Thymus (tissue), 11 donors: ENCODE results near the gene OR5K2. TPM values are rescaled to one million over a fixed set of nuclear protein-coding genes. Genes with fewer than 3 reads are reported as not detected.

Source experiments
- DNase-seq, 9 donors: peaks; one replicate each; pipeline ENCODE4 v3.0.0-alpha.2; 2013; ENCODE audit warnings: low spot score in 9 of 9, low read depth in 6 of 9, missing footprints in 1 of 9
- H3K27ac ChIP-seq, 2 donors: one replicate each; pipeline ENCODE4 v1.5.1; 2013; ENCODE audit warnings: control low read depth in 1 of 2, low read depth in 1 of 2, low read length in 1 of 2, mild to moderate bottlenecking in 1 of 2, moderate library complexity in 1 of 2
- H3K27me3 ChIP-seq, 2 donors: one replicate each; pipeline ENCODE4 v1.5.1; 2013; ENCODE audit warnings: low read length in 1 of 2; ENCODE audit not compliant: control insufficient read depth in 2 of 2, insufficient read depth in 1 of 2
- H3K36me3 ChIP-seq, 2 donors: one replicate each; pipeline ENCODE4 v1.5.1; 2013; ENCODE audit warnings: low read length in 1 of 2, mild to moderate bottlenecking in 1 of 2, moderate library complexity in 1 of 2; ENCODE audit not compliant: control insufficient read depth in 2 of 2, insufficient read depth in 2 of 2
- H3K4me1 ChIP-seq, 2 donors: one replicate each; pipeline ENCODE4 v1.5.1; 2013; ENCODE audit warnings: low read length in 2 of 2; ENCODE audit not compliant: control insufficient read depth in 2 of 2, insufficient read depth in 2 of 2
- H3K4me3 ChIP-seq, 2 donors: one replicate each; pipeline ENCODE4 v1.5.1; 2013; ENCODE audit warnings: low read length in 2 of 2, control low read depth in 1 of 2, mild to moderate bottlenecking in 1 of 2
- H3K9me3 ChIP-seq, 2 donors: one replicate each; pipeline ENCODE4 v1.5.1; 2013; ENCODE audit warnings: low read length in 1 of 2, mild to moderate bottlenecking in 1 of 2; ENCODE audit not compliant: control insufficient read depth in 2 of 2, insufficient read depth in 1 of 2
- WGBS: extraction: QIAGEN DNeasy Blood & Tissue Kit; methylation state at CpG from one replicate; pipeline ENCODE4 v1.1.7; 2013; 5-methylcytosine and 5-hydroxymethylcytosine counted together
- polyA plus RNA-seq: library from polyadenylated mRNA; stranded (reverse); fragments of 200-250 nt; gene quantifications from one replicate; pipeline ENCODE4 v1.2.3, GENCODE V29; 2013
- total RNA-seq: library from RNA; stranded (reverse); fragments of 120-200 nt; gene quantifications from one replicate; pipeline ENCODE4 v1.2.4, GENCODE V29; 2013
- donor health status: healthy.

OR5K2 gene
- total and polyA plus RNA-seq, 2 donors, result not detected

DNA sequence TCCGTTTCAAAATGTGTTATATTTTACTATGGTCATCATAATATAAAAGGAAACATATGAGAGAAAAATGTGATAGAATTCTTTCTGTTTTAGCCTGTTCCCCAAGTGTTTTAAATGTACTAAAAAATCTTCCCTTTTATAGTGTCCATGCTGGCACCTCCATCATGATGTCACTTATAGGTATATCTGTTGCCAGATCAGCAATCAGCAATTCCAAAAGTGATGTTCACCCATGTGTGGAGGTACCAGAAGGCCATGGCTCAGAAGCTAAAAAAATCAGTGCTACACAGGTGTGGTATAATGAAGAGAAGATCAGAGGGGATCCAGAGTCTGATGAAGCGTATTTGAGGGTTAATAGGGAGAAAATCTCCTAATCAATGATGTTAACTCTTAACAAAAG lies 33.2 kb downstream of the OR5K2 start:
- Histone ChIP-seq H3K4me3 (no peak overlapping the region), H3K36me3 (no peaks in the 10 kb centered on the region), H3K27ac (no peak overlapping the region), H3K9me3 (no peaks in the 10 kb centered on the region), H3K4me1 (no peaks in the 10 kb centered on the region), H3K27me3 (no peaks in the 10 kb centered on the region)
- WGBS, result 97% methylated on average over 2 of the region's 2 CpGs
- DNase-seq, result no peak

GRCh38 chr3:98531622-98532274 lies 34.3 kb downstream of the OR5K2 start, which contains the start of gene GPR15:
Gene GPR15 (plus strand): TSS chr3:98531978. CDS start chr3:98532034, 56 bp downstream.
- Histone ChIP-seq H3K27ac (no peak within 1 kb of the TSS), H3K27me3 (no peaks in the 10 kb centered on the region), H3K4me1 (no peaks in the 10 kb centered on the region), H3K9me3 (no peaks in the 10 kb centered on the region), H3K4me3 (no peak within 1 kb of the TSS), H3K36me3 (no peaks in the 10 kb centered on the region)
- 86% methylated on average over 7 of the region's 7 CpGs for WGBS
- DNase-seq, result no peak

DNA sequence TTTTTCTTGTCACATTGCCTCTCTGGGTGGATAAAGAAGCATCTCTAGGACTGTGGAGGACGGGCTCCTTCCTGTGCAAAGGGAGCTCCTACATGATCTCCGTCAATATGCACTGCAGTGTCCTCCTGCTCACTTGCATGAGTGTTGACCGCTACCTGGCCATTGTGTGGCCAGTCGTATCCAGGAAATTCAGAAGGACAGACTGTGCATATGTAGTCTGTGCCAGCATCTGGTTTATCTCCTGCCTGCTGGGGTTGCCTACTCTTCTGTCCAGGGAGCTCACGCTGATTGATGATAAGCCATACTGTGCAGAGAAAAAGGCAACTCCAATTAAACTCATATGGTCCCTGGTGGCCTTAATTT lies 34.8 kb downstream of the OR5K2 start:
- Histone ChIP-seq H3K27ac (no peak overlapping the region), H3K36me3 (no peaks in the 10 kb centered on the region), H3K4me3 (no peak overlapping the region), H3K4me1 (no peaks in the 10 kb centered on the region), H3K9me3 (no peaks in the 10 kb centered on the region), H3K27me3 (no peaks in the 10 kb centered on the region)
- no peak for DNase-seq
- WGBS, result 95% methylated on average over 5 of the region's 5 CpGs

- no peak overlapping the region for H3K27ac ChIP-seq
- H3K36me3 ChIP-seq, result no peaks in the 10 kb centered on the region
- no peak overlapping the region for H3K4me3 ChIP-seq
- WGBS, result 98% methylated on average over 6 of the region's 6 CpGs
- H3K27me3 ChIP-seq, result no peaks in the 10 kb centered on the region
- no peak for DNase-seq
- no peaks in the 10 kb centered on the region for H3K4me1 ChIP-seq
- H3K9me3 ChIP-seq, result no peaks in the 10 kb centered on the region
These were observed 35.5 kb downstream of the OR5K2 start for GRCh38 chr3:98532709-98533571.

DNA sequence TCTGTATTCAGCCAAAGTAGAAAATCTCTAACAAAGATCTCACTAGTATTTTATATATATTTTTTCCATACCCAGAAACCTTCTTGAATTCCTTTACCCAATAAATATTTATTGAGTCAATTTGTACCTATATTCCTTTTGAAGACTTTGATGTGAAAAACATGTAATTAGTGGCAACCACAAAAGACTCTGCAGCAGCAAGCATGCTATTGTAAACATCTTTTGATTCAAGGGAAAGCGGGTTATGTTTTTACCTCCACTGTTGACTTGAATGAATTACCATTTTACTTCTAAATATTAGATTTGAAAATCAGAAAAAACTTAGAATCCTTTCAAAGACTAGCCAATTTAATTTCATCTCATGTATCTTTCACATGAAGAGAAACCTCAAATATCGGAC lies 36.7 kb downstream of the OR5K2 start:
- Histone ChIP-seq H3K27me3 (no peaks in the 10 kb centered on the region), H3K9me3 (no peaks in the 10 kb centered on the region), H3K4me3 (no peak overlapping the region), H3K4me1 (no peaks in the 10 kb centered on the region), H3K27ac (no peak overlapping the region), H3K36me3 (no peaks in the 10 kb centered on the region)
- 98% methylated on average over 2 of the region's 2 CpGs for WGBS
- no peak for DNase-seq

- H3K4me3 ChIP-seq, result no peak overlapping the region
- H3K27me3 ChIP-seq, result no peaks in the 10 kb centered on the region
- no peaks in the 10 kb centered on the region for H3K9me3 ChIP-seq
- DNase-seq, result no peak
- H3K36me3 ChIP-seq, result no peaks in the 10 kb centered on the region
- no peak overlapping the region for H3K27ac ChIP-seq
- WGBS, result 98% methylated on average over 1 of the region's 1 CpG
- no peaks in the 10 kb centered on the region for H3K4me1 ChIP-seq
These were observed 37.3 kb downstream of the OR5K2 start for GRCh38 chr3:98534734-98535133.

DNA sequence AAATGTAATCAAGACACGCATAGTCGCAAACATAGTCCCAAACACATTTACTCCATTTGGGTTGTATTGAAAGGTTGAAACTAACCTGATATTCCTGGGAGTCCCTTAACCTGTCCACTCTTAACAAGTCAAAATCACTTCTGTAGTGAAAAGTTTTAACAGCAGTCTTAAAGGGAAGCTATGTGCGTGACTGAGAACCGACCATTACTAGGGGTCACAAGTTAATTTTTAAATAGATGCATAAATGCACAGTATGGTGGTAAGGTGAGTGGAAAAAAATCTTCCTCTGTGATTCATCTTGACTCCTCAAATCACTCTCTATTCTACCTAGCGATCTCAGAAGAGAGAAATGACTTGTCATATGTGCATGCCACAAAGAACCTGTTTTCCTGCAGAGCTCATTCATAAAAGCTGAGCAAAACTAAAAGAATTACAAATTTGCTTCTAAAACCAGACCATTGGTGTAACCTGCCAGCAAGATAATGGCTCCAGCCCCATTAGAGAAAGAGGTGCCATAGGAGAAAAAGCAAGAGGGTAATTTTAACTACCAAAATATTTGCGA lies 39.1 kb downstream of the OR5K2 start:
- no peaks in the 10 kb centered on the region for H3K4me1 ChIP-seq
- H3K36me3 ChIP-seq, result no peaks in the 10 kb centered on the region
- H3K27ac ChIP-seq, result no peak overlapping the region
- no peaks in the 10 kb centered on the region for H3K27me3 ChIP-seq
- 94% methylated on average over 6 of the region's 6 CpGs for WGBS
- no peak overlapping the region for H3K4me3 ChIP-seq
- DNase-seq, result no peak
- H3K9me3 ChIP-seq, result no peaks in the 10 kb centered on the region

GRCh38 chr3:98540346-98540745 lies 42.9 kb downstream of the OR5K2 start:
- peak in 1 of 9 donors; percentile 35 for DNase-seq
- Histone ChIP-seq H3K27me3 (no peaks in the 10 kb centered on the region), H3K4me3 (no peak overlapping the region), H3K36me3 (no peaks in the 10 kb centered on the region), H3K27ac (no peak overlapping the region), H3K4me1 (no peaks in the 10 kb centered on the region), H3K9me3 (no peaks in the 10 kb centered on the region)
- WGBS, result 78% methylated on average over 3 of the region's 3 CpGs

DNA sequence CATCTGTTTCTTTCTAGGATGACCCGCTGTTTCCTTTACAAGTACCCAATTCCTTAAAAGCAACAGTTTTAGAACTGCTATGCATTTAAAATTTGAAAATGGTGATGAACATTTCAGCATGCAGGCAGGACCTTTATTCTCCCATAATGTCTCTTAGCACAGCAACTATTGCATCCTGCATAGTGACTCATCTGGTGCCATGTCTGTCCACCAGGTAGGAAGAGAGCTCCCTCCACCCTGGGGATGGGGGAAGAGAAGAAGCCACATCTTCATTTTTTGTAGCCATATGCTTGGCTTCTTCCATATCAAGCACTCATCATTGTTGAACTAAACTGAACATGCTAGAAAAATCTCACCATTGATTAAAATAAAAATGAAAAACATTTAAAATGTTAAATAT lies 44.2 kb downstream of the OR5K2 start:
- no peaks in the 10 kb centered on the region for H3K27me3 ChIP-seq
- no peak overlapping the region for H3K4me3 ChIP-seq
- no peaks in the 10 kb centered on the region for H3K4me1 ChIP-seq
- H3K27ac ChIP-seq, result no peak overlapping the region
- H3K36me3 ChIP-seq, result no peaks in the 10 kb centered on the region
- 99% methylated on average over 1 of the region's 1 CpG for WGBS
- no peak for DNase-seq
- no peaks in the 10 kb centered on the region for H3K9me3 ChIP-seq
